Body of pancreas (tissue), 4 donors: ENCODE results near the gene GOLGA8B.

Source experiments
- CTCF ChIP-seq, 7 experiments: fragments of 450-650 bp in 4 of 7; fragments of 200-600 bp in 3 of 7; sonication (generic) in 3 of 7; IDR thresholded peaks; one replicate each; pipeline ENCODE4 v1.5.1; 2016 to 2019; ENCODE audit warnings: antibody characterized with exemption in 7 of 7
- POLR2A ChIP-seq, 3 donors: fragments of 450-650 bp; IDR thresholded peaks; one replicate each; pipeline ENCODE4 v1.6.1; 2016; ENCODE audit warnings: antibody characterized with exemption in 3 of 3, mild to moderate bottlenecking in 2 of 3

GRCh38 chr15:34609102-34610057, 25.9 kb upstream of the GOLGA8B start:
- no peak for TF ChIP-seq CTCF (IDR thresholded peaks at IDR 0.05)
- no peak for TF ChIP-seq POLR2A (IDR thresholded peaks at IDR 0.05)
